Measurements from ENCODE around the gene NAP1L4. TPM values are rescaled to one million over a fixed set of nuclear protein-coding genes. Genes with fewer than 3 reads are reported as not detected.
A peak's percentile ranks its signal among the peaks of the same experiment; 100 is the strongest.
"Not testable (repeated sequence)": the region's sequence is repeated elsewhere in the genome, so short reads cannot be mapped to it uniquely, and the experiment has no call there.

Gene NAP1L4
- total RNA-seq, 1 donor: 72.0 TPM

DNA sequence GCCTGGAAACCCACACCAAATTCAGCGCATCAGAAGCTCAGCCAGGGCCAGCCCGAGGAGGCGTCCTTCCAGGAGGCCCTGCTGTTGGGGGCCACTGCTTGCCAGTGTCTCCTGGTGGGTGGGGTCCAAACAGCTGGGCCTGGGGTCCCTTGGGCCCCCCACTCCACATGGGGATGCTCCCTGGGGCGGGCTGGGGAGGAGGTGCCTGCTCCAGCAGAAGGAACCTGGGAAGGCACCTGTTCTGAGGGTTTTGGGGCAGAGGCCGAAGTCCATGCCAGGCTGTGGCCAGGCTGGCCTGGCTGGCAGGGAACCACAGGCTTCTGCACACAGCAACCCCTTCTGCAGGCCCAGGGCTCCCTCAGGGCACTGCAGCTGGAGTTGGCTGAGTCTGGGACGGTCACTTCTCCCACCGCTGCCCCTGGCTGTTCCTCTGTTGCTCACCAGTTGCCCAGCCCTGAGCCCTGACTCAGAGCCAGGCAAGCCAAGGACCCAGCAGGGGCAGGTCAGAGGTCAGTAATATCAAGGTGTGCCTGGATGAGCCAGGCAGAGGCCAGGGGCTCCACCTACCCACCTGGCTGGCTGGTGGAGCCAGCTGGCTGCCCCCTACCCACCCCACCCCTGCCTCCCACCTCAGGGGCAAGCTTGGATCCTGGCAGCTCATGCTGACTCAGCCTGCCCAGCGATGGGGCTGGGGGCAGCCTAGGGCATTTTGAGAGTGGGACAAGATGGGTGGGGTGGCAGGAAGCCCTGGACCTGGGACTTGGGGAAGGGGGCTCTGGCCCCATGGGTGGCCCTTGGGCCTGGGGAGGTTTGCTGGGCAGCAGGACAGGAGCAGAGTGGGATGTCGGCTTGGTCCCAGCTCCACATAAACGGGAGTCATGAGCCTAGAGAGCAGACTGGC is 51.0 kb downstream of the NAP1L4 start:
- peaks cover 8% of the 10 kb centered on the region for H3K36me3 ChIP-seq (ENCODE audit: insufficient read depth, low read length)
- H3K4me3 ChIP-seq (ENCODE audit: insufficient read depth, low read length): no peak overlapping the region
- H3K4me1 ChIP-seq (ENCODE audit: insufficient read depth, low read length): peaks cover 19% of the 10 kb centered on the region
- no peak overlapping the region for H2AFZ ChIP-seq (ENCODE audit: low read length)
- TF ChIP-seq, protein P1, sequence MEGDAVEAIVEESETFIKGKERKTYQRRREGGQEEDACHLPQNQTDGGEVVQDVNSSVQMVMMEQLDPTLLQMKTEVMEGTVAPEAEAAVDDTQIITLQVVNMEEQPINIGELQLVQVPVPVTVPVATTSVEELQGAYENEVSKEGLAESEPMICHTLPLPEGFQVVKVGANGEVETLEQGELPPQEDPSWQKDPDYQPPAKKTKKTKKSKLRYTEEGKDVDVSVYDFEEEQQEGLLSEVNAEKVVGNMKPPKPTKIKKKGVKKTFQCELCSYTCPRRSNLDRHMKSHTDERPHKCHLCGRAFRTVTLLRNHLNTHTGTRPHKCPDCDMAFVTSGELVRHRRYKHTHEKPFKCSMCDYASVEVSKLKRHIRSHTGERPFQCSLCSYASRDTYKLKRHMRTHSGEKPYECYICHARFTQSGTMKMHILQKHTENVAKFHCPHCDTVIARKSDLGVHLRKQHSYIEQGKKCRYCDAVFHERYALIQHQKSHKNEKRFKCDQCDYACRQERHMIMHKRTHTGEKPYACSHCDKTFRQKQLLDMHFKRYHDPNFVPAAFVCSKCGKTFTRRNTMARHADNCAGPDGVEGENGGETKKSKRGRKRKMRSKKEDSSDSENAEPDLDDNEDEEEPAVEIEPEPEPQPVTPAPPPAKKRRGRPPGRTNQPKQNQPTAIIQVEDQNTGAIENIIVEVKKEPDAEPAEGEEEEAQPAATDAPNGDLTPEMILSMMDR (IDR thresholded peaks at IDR 0.05; ENCODE audit: extremely low read depth, low read depth, low read length): no peak
- H3K4me2 ChIP-seq (ENCODE audit: insufficient read depth, low read length): no peak overlapping the region
- peak; percentile 61 for DNase-seq (ENCODE audit: insufficient read length, low spot score, missing footprints)
- H3K27me3 ChIP-seq (ENCODE audit: insufficient read depth, low read length): no peaks in the 10 kb centered on the region
- peaks cover 5% of the 10 kb centered on the region for H3K9me3 ChIP-seq (ENCODE audit: low read depth, low read length)
- no peaks in the 10 kb centered on the region for H3K79me2 ChIP-seq (ENCODE audit: insufficient read depth, low read length)
- no peak overlapping the region for H3K27ac ChIP-seq (ENCODE audit: low read depth, low read length)
- peaks cover 2% of the 10 kb centered on the region for H4K20me1 ChIP-seq (ENCODE audit: insufficient read depth, low read length)

DNA sequence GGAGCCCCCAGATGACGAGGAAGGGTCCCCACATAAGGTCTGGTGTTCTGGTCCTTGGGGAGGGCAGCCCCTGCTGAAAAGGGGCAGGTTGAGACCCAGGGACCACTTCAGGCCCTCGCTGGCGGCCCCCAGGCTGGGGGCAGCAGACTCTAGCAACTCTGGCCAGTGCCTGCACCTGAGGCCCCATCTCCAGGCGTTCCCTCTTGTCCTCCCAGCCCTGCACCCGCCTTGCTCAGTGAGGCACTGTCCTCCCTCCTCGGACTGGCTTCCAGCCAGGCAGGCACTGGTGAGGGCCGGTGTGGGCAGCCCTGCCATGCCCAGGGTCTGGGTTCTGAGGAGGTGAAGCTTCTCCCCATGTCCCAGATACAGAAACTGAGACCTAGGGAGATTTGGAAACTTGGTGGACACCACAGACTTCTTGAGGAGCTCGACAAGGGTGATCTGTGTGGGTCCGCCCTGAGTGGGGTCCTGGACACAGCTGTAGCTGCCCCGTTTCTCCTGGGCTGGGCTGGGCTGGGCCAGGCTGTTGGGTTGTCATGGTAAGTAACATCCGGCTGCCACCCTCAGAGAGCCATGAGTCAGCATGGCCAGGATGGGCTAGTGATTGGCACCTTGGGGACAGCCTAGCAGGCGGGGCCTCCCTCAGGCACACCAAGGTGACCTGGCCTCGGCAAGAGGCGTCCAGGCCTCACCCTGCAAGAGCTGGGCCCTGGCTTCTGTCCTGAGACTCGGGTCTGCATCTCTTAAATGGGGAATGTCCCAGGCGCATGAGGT is 51.8 kb downstream of the NAP1L4 start:
- no peaks in the 10 kb centered on the region for H3K79me2 ChIP-seq (ENCODE audit: insufficient read depth, low read length)
- H2AFZ ChIP-seq (ENCODE audit: low read length): no peak overlapping the region
- peaks cover 5% of the 10 kb centered on the region for H3K9me3 ChIP-seq (ENCODE audit: low read depth, low read length)
- H3K36me3 ChIP-seq (ENCODE audit: insufficient read depth, low read length): peaks cover 8% of the 10 kb centered on the region
- peaks cover 2% of the 10 kb centered on the region for H4K20me1 ChIP-seq (ENCODE audit: insufficient read depth, low read length)
- peaks cover 12% of the 10 kb centered on the region for H3K4me1 ChIP-seq (ENCODE audit: insufficient read depth, low read length)
- TF ChIP-seq, protein P1 (IDR thresholded peaks at IDR 0.05; ENCODE audit: extremely low read depth, low read depth, low read length): no peak
- H3K4me2 ChIP-seq (ENCODE audit: insufficient read depth, low read length): no peak overlapping the region
- H3K27ac ChIP-seq (ENCODE audit: low read depth, low read length): peak overlapping the region; percentile 23
- no peaks in the 10 kb centered on the region for H3K27me3 ChIP-seq (ENCODE audit: insufficient read depth, low read length)
- H3K4me3 ChIP-seq (ENCODE audit: insufficient read depth, low read length): no peak overlapping the region
- DNase-seq (ENCODE audit: insufficient read length, low spot score, missing footprints): peak; percentile 76

DNA sequence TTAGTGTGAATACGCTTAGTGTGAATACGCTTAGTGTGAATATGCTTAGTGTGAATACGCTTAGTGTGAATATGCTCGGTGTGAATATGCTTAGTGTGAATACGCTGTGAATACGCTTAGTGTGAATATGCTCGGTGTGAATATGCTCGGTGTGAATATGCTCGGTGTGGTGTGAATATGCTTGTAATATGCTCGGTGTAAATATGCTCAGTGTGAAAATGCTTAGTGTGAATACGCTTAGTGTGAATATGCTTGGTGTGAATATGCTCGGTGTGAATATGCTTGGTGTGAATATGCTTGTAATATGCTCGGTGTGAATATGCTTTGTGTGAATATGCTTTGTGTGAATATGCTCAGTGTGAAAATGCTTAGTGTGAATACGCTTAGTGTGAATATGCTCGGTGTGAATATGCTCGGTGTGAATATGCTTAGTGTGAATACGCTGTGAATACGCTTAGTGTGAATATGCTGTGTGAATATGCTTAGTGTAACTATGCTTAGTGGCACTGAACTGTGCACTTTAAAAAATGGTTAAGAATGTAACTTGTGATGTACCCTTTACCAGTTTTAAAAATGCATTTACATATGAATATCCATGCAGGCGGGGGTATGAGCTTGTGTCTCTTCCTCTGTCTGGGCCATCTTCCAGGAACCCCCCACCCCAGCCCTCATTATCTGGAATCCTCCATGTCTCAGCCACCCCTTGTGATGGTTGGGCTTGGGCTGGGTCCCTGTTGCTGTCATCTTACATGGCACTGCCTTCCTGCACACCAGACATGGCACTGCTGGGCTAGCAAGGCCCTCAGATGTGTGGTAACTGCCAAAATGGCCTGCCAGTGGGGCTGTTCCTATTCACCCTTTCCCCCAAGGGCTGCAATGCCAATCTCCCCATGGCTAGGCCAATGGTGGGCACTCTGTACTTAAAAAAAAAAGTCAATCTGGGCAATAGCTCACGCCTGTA is 53.4 kb downstream of the NAP1L4 start:
- H3K4me3 ChIP-seq (ENCODE audit: insufficient read depth, low read length); H4K20me1 ChIP-seq (ENCODE audit: insufficient read depth, low read length); H2AFZ ChIP-seq (ENCODE audit: low read length); H3K27me3 ChIP-seq (ENCODE audit: insufficient read depth, low read length); H3K79me2 ChIP-seq (ENCODE audit: insufficient read depth, low read length); H3K4me2 ChIP-seq (ENCODE audit: insufficient read depth, low read length); H3K27ac ChIP-seq (ENCODE audit: low read depth, low read length); H3K36me3 ChIP-seq (ENCODE audit: insufficient read depth, low read length); H3K9me3 ChIP-seq (ENCODE audit: low read depth, low read length); DNase-seq (ENCODE audit: insufficient read length, low spot score, missing footprints); H3K4me1 ChIP-seq (ENCODE audit: insufficient read depth, low read length): not testable (repeated sequence)

DNA sequence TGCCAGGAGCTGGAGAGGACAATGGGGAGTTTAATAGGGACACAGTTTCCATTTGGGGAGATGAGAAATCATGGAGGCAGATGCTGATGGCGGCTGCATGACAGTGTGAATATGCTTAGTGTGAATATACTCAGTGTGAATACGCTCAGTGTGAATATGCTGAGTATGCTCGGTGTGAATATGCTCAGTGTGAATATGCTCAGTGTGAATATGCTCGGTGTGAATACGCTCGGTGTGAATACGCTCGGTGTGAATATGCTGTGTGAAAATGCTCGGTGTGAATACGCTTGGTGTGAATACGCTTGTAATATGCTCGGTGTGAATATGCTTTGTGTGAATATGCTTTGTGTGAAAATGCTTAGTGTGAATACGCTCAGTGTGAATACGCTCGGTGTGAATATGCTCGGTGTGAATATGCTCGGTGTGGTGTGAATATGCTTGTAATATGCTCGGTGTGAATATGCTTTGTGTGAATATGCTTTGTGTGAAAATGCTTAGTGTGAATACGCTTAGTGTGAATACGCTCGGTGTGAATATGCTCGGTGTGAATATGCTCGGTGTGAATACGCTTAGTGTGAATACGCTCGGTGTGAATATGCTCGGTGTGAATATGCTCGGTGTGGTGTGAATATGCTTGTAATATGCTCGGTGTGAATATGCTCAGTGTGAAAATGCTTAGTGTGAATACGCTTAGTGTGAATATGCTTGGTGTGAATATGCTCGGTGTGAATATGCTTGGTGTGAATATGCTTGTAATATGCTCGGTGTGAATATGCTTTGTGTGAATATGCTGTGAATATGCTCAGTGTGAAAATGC is 54.3 kb downstream of the NAP1L4 start:
- H3K9me3 ChIP-seq (ENCODE audit: low read depth, low read length); H2AFZ ChIP-seq (ENCODE audit: low read length); H3K4me2 ChIP-seq (ENCODE audit: insufficient read depth, low read length); H3K4me3 ChIP-seq (ENCODE audit: insufficient read depth, low read length); H3K27ac ChIP-seq (ENCODE audit: low read depth, low read length); H3K36me3 ChIP-seq (ENCODE audit: insufficient read depth, low read length); H3K27me3 ChIP-seq (ENCODE audit: insufficient read depth, low read length); H4K20me1 ChIP-seq (ENCODE audit: insufficient read depth, low read length); H3K79me2 ChIP-seq (ENCODE audit: insufficient read depth, low read length); DNase-seq (ENCODE audit: insufficient read length, low spot score, missing footprints): not testable (repeated sequence)
- H3K4me1 ChIP-seq (ENCODE audit: insufficient read depth, low read length): peaks cover 15% of the 10 kb centered on the region

Data from osteoblast (primary cell).